Adipocyte (in vitro differentiated cells): ENCODE measurements around the gene TUBG2.

Source experiments
- DNase-seq: peaks from one replicate; pipeline ENCODE4 v3.0.0-alpha.2; 2015; ENCODE audit warnings: low read depth
- H3K27me3 ChIP-seq: replicated peaks from 2 replicates; pipeline ENCODE4 v1.7.0; 2013; ENCODE audit warnings: mild to moderate bottlenecking, low read length, moderate library complexity; ENCODE audit not compliant: control insufficient read depth, insufficient read depth
- H3K36me3 ChIP-seq: 2 replicates; pipeline ENCODE4 v1.7.0; 2013; ENCODE audit warnings: low read length, mild to moderate bottlenecking, moderate library complexity; ENCODE audit not compliant: control insufficient read depth, insufficient read depth, severe bottlenecking
- H3K4me1 ChIP-seq: 2 replicates; pipeline ENCODE4 v1.7.0; 2013; ENCODE audit warnings: mild to moderate bottlenecking, low read length, moderate library complexity; ENCODE audit not compliant: control insufficient read depth, insufficient read depth
- H3K4me3 ChIP-seq: 2 replicates; pipeline ENCODE4 v1.7.0; 2013; ENCODE audit warnings: mild to moderate bottlenecking, low read length, moderate library complexity
- H3K9ac ChIP-seq: 2 replicates; pipeline ENCODE4 v1.7.0; 2013; ENCODE audit warnings: mild to moderate bottlenecking, low read length, moderate library complexity
- H3K9me3 ChIP-seq: 2 replicates; pipeline ENCODE4 v1.7.0; 2013; ENCODE audit warnings: mild to moderate bottlenecking, low read length, moderate library complexity; ENCODE audit not compliant: control insufficient read depth

TUBG2 gene

DNA sequence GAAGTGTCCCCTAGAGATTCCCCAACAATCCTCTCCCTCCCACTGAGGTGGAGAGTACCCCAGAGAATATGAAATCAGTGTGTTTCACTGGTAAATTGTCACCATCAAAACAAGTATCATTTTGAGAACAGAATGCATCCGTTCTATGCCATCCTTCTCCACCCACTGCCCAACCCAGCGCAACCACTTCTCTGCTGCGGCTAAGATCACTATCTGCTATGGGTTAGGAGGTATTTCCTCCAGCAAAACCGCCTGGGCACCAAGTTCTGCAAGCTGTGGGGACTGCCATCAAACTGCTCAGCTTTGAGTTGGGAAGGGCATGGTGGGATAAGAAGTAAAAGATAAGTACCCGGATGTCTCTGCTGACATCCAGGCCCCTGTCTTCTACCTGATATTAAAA is 47.6 kb downstream of the TUBG2 start:
- DNase-seq: no peak
- H3K4me1 ChIP-seq: no peaks in the 10 kb centered on the region
- no peaks in the 10 kb centered on the region for H3K9me3 ChIP-seq
- H3K27me3 ChIP-seq: no peaks in the 10 kb centered on the region
- H3K9ac ChIP-seq: no peak overlapping the region
- H3K4me3 ChIP-seq: no peak overlapping the region
- peaks cover 95% of the 10 kb centered on the region for H3K36me3 ChIP-seq

DNA sequence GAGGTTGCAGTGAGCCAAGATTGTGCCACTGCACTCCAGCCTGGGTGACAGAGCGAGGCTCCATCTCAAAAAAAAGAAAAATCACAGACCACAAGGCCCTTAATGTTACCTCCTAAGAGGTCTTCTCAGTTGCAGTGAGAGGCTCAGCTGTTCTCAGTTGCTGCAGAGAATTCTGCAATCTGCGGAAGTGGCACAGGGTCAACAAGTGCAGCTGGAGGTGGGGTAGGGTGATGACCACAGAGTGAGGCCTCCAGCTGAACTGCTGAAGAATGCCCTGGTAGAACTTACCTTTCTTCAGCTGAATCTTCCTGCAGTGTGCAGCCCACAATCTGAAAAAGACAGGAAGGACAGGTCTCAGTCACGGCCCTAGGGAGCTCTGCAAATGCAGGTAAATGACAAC is 49.5 kb downstream of the TUBG2 start:
- DNase-seq: no peak
- peaks cover 94% of the 10 kb centered on the region for H3K36me3 ChIP-seq

DNA sequence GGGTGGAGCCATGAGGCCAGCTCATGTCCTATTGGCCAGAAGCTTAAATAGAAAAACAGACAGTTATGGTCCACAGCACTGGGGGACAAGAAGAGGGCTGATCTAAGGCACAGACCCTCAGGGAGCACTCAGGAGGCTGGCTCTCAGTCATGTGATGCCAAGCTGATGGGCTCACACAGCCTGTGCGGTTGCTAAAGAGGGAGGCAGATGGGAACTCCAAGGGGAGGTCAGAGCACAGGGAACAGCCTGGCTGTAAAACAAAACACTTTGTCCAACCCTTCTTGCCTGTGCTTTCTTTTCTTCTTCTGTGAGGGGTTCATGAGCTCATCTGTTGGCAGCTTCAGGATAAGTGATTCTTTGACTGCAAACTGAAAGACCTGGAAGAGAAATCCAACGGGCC is 50.5 kb downstream of the TUBG2 start:
- Histone ChIP-seq H3K36me3 (peaks cover 94% of the 10 kb centered on the region), H3K27me3 (no peaks in the 10 kb centered on the region), H3K9me3 (no peaks in the 10 kb centered on the region), H3K9ac (no peak overlapping the region), H3K4me1 (no peaks in the 10 kb centered on the region), H3K4me3 (no peak overlapping the region)
- DNase-seq: no peak

More for the DNA sequence above, 49.5 kb downstream of the TUBG2 start:
- H3K4me1 ChIP-seq: no peaks in the 10 kb centered on the region
- no peak overlapping the region for H3K9ac ChIP-seq
- no peak overlapping the region for H3K4me3 ChIP-seq
- H3K27me3 ChIP-seq: no peaks in the 10 kb centered on the region
- no peaks in the 10 kb centered on the region for H3K9me3 ChIP-seq
